GM23248 (cell line): Measurements from ENCODE around the gene STRIP1.
"Not testable (repeated sequence)": the region's sequence is repeated elsewhere in the genome, so short reads cannot be mapped to it uniquely, and the experiment has no call there.

ENCODE experiments used
- EZH2 ChIP-seq: fragments of 200-600 bp; sonication (generic); IDR thresholded peaks from 2 replicates; pipeline ENCODE4 v1.6.1; 2018; ENCODE audit warnings: antibody characterized with exemption, mild to moderate bottlenecking; ENCODE audit not compliant: insufficient read depth, poor library complexity, severe bottlenecking
- EZH2phosphoT487 ChIP-seq: fragments of 200-600 bp; sonication (generic); IDR thresholded peaks from 2 replicates; pipeline ENCODE4 v1.6.1; 2018; ENCODE audit warnings: antibody characterized with exemption, moderate library complexity, mild to moderate bottlenecking, low read depth; ENCODE audit not compliant: insufficient read depth

DNA sequence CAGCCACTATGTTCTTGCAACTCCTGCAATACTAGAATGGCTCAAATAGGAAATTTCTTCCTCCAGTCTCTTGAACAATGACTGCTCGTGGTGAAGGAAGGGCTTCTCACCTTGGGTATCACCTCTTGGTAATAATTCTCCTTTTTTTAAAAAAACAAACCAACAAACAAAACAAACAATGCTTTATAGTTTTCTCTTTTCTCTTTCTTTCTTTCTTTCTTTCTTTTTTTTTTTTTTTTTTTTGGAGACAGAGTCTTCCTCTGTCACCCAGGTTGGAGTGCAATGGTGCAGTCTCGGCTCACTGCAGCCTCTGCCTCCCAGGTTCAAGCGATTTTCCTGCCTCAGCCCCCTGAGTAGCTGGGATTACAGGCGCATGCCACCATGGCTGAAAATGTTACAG lies 3.7 kb upstream of the STRIP1 start:
- TF ChIP-seq EZH2, EZH2phosphoT487: not testable (repeated sequence)
